Skeletal muscle cell (primary cell): ENCODE data around the gene CHD1.
A peak's percentile ranks its signal among the peaks of the same experiment; 100 is the strongest.
"Not testable (repeated sequence)": the region's sequence is repeated elsewhere in the genome, so short reads cannot be mapped to it uniquely, and the experiment has no call there.

Experiments used
- DNase-seq: peaks from one replicate; pipeline ENCODE4 v3.0.0-alpha.2; 2010; ENCODE audit warnings: low read depth
- H3K4me3 ChIP-seq: 2 replicates; pipeline ENCODE4 v1.5.1; 2011; ENCODE audit warnings: low read depth, mild to moderate bottlenecking, control low read depth, low read length, moderate library complexity

The CHD1 gene

DNA sequence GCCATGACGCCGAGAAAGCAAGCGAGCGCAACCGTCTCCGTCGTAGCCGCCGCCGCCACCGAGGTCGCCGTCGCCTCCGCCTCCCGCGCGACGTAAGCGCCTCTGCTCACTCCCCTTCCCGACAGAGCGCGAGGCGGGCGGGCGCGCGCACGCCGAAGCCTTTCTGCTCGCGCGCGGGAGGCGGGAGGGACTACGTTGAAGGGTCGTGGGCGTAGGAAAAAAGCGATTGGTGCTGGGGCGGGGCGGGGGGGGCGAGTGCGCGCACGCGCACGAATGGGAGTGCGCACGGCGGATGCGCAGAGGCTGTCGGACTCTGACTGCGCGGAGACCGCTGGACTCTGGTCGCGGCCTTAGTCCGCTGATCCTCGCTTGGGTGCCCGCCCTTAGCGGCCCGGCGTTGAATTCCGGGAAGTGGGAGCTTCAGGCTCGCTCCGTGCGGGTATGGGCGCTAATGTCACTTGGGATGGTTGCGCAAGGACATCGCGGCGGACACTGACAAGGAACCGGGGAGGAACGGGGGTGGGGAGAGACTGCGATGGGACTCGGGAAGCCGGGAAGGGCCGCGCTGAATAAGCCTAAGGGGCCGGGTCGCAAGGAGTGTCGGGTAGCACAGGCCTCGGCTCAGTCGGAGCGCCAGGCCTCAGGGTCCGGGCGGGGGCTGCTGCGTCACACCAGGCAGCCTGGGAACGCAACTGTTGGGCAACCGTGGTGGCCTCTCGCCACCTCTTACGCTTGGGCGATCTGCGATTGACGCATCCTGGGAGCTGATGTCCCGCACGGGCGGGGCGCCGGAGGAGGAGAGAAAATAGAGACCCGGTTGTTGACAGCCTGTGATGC is at the start of gene CHD1:
CHD1 (minus strand) TSS at position 135 of the 837 bp plus-strand sequence. CDS start 2,621 bp downstream, outside the sequence.
- peak within 1 kb of the TSS; percentile 87 for H3K4me3 ChIP-seq
- peak; percentile 99 for DNase-seq

- no peak overlapping the region for H3K4me3 ChIP-seq
- DNase-seq: no peak
Observed at GRCh38 chr5:98978528-98978927, 49.7 kb upstream of the CHD1 start.

DNA sequence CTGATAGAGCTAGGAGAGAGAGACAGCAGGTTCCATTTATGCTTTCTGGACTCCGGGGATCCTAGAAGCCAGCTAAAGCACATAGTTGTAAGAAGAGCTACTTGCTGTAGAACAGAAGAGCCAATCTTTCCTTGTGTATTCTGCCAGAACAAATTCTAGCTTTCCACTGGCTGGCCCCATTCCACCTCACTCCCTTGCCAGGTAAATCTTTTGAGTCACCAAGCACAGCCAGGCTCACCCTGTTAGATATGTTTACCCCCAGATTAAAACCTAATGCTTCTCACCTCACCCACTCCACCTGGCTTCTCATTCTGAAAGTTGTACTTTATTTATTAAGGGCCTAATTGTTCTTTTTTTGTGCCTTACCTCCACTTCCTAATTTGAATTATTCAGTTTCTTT is 48.9 kb upstream of the CHD1 start:
- H3K4me3 ChIP-seq: no peak overlapping the region
- DNase-seq: no peak

DNA sequence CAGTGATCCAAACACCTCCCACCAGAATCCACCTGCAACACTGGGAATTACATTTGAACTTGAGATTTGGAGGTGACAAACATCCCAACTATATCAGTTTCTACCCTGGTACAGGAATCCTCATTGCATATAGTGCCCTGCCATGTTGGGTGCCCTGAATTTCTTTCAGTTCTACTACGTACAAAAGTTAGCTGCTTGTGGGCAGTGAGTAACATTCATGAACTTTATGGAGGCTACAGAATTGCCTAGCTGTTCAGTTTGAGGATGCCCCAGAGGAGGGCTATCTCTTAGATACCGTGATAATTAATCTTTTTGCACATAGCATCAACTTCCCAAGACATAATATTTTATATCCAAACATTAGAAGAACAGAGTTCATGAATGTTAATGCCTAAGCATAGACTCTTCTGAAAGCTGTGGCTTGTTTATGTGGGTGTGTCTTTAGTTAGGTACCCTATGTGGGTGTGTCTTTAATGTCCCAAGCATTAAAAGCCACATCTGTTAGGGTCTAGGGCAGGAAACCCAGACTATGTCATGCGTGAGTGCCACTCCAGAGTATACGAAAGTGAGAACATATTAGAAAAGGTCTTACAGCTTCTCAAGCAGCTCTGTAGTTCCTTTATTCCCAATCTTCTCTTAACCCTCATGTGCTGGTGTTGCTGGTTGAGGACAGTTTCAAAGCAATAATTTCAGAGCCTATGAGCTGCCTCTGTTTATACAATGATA is 47.0 kb upstream of the CHD1 start:
- no peak for DNase-seq
- H3K4me3 ChIP-seq: no peak overlapping the region

DNA sequence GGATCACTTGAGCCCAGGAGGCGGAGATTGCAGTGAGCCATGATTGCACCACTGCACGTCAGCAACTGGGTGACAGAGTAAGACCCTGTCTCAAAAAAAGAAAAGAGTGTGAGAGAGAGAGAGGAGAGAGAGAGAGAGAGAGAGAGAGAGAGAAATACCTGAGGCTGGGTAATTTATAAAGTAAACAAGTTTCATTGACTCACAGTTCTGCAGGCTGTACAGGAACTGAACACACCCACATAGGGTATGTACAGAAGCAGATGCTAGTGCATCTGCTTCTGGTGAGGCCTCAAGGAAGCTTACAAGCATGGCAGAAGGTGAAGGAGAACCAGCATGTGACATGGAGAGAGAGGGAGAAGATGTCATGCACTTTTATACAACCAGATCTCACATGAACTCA is 46.4 kb upstream of the CHD1 start:
- H3K4me3 ChIP-seq: no peak overlapping the region
- DNase-seq: no peak

- H3K4me3 ChIP-seq: no peak overlapping the region
- no peak for DNase-seq
Observed at GRCh38 chr5:98969400-98969799, 40.6 kb upstream of the CHD1 start.

- DNase-seq: no peak
- H3K4me3 ChIP-seq: no peak overlapping the region
Observed at GRCh38 chr5:98968056-98968564, 39.3 kb upstream of the CHD1 start.

DNA sequence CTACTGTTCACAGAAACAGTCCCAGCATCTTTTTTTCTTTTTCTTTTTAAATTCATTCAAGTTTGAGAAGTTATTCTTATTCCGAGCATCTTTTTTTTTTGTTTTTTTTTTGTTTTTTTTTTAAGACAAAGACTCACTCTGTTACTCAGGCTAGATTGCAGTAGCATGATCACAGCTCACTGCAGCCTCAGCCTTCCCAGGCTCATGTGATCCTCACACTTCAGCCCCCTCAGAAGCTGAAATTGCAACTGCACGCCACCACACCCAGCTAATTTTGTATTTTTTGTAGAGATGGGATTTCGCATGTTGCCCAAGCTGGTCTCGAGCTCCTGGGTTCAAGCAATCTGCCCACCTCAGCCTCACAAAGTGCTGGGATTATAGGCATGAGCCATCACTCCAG is 36.4 kb upstream of the CHD1 start:
- no peak overlapping the region for H3K4me3 ChIP-seq
- DNase-seq: no peak

- no peak for DNase-seq
- no peak overlapping the region for H3K4me3 ChIP-seq
Observed at GRCh38 chr5:98964621-98965020, 35.8 kb upstream of the CHD1 start.

- no peak for DNase-seq
- H3K4me3 ChIP-seq: no peak overlapping the region
Observed at GRCh38 chr5:98963019-98963418, 34.2 kb upstream of the CHD1 start.

DNA sequence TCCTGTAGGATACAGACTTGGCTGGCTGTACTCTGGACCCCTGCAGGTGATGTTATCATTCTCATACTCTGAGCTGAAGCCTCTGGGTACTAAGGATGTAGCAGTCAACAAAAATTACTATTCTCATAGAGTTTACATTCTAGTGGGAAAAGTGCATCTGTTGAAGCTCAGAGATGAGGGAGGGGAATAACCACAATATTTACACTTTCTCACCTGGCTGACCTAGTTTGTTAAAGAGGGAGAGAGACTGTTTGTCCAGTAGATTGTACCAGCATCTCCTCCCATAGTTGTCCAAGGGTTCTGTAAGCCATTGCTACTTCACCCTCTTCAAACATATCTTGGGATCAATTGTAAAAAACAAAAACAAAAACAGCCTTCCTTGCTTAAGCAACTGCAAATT is 33.8 kb upstream of the CHD1 start:
- DNase-seq: no peak
- H3K4me3 ChIP-seq: no peak overlapping the region

- no peak for DNase-seq
- no peak overlapping the region for H3K4me3 ChIP-seq
Observed at GRCh38 chr5:98961665-98962344, 33.0 kb upstream of the CHD1 start.

DNA sequence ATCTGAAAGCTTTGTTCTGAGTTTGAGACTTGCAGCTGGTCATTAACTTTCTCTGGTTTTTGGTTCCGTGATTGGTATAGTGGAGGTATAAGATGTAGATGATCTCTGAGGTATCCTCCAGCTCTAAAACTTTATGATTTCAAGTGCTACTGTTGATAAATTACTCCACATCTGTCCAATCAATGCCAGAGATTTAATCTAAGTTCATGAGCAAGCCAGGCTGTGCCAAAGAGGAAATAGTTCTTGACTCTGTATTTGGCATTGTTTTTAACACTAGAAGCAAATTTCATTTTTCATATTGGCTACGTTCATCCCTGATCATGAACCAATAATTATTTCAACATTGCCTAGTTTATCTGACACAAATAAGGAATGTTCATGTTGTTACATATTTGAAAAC is 28.5 kb upstream of the CHD1 start:
- DNase-seq: no peak

GRCh38 chr5:98955888-98956287 is 27.1 kb upstream of the CHD1 start:
- not testable (repeated sequence) for DNase-seq, H3K4me3 ChIP-seq

More for the DNA sequence above, 28.5 kb upstream of the CHD1 start:
- H3K4me3 ChIP-seq: no peak overlapping the region

DNA sequence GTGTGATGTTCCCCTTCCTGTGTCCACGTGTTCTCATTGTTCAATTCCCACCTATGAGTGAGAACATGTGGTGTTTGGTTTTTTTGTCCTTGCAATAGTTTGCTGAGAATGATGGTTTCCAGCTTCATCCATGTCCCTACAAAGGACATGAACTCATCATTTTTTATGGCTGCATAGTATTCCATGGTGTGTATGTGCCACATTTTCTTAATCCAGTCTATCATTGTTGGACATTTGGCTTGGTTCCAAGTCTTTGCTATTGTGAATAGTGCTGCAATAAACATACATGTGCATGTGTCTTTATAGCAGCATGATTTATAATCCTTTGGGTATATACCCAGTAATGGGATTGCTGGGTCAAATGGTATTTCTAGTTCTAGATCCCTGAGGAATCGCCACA is 26.7 kb upstream of the CHD1 start:
- not testable (repeated sequence) for DNase-seq, H3K4me3 ChIP-seq

DNA sequence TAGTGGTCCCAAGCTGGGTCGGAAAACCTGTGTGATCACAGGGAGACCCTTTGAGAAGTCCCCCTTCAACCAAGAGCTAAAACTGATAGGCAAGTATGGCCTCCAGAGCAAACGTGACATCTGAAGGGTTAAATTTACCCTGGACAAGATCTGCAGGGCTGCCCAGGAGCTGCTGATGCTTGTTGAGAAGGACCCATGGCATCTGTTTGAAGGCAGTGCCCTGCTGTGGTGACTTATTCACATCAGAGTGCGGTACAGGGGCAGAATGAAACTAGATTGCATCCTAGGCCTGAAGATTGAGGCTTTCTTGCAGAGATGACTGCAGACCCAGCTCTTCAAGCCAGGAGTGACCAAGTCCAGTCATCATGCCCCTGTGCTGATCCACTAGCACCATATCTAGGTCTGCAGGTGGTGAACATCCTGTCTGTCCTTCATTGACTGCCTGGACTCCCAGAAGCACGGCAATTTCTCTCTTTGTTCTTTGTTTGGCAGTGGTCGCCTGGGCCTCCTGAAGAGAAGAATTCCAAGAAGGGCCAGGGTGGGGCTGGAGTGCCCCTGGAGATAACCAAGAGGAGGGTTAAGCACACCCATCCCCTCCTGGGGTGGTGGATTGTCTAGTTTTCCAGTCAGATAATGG is 25.7 kb upstream of the CHD1 start:
- no peak overlapping the region for H3K4me3 ChIP-seq
- no peak for DNase-seq

DNA sequence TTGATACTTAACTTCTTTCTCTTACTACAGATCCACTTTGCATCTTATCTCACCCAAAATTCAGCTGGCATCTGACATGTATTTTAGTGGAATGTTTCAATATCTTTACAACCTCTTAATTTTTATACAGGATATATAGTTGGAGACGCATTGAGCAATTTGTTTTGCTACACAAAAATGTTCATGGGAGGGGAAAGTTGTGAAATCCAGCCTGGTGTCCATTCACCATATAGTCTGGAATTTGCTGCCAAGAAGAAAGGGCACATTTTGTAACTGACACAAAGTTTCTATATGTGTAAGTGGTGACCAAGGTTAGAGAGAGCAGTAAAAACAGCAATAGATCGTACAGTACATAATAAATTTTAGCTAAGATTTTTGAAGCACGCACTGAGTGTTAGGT is 14.0 kb upstream of the CHD1 start:
- peak; percentile 67 for DNase-seq
- no peak overlapping the region for H3K4me3 ChIP-seq

DNA sequence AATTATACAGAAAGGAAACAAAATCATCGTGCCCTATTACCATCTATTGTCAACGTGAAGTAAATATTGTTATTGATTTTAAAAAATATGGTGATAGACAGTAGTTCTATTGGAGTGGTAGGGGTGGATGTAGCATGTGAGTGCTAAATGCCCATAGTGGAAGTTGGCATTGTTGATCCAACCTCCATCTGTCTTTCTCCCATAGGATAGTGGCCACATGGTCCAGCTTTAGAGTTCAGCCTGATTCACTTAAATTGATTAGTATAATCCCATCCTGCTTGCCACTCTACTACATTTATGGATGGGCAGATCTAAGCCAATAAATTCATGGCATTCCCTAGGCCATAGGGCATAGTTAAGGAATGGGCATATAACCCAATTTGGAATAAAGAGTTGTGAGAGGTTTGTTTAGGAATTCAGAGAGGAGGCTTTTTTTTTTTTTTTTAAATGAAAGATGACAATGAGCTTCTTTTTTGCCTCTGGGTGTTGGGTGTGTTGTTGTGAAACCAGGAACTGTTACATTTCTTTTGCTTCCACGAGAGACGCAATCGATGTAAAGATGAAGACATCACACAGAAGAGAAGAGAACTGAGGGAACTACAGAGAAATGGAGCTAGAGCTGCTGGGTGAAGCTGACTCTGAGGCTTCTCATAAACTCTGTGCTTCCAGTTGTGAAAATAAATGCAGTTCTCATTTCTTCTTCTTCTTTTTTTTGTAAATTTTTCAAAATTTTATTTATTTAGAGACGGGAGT is 12.5 kb upstream of the CHD1 start:
- DNase-seq: no peak
- H3K4me3 ChIP-seq: no peak overlapping the region

GRCh38 chr5:98940581-98940980 is 11.8 kb upstream of the CHD1 start:
- DNase-seq: peak; percentile 19

More at GRCh38 chr5:98940581-98940980, 11.8 kb upstream of the CHD1 start:
- H3K4me3 ChIP-seq: no peak overlapping the region
